Measurements from ENCODE around the gene DHDH. TPM values are rescaled to one million over a fixed set of nuclear protein-coding genes. Genes with fewer than 3 reads are reported as not detected.
A peak's percentile ranks its signal among the peaks of the same experiment; 100 is the strongest.

Gene DHDH
- total and polyA plus RNA-seq, 5 experiments from 2014 or later = 0.67 to 2.4 (median 2.0) TPM

DNA sequence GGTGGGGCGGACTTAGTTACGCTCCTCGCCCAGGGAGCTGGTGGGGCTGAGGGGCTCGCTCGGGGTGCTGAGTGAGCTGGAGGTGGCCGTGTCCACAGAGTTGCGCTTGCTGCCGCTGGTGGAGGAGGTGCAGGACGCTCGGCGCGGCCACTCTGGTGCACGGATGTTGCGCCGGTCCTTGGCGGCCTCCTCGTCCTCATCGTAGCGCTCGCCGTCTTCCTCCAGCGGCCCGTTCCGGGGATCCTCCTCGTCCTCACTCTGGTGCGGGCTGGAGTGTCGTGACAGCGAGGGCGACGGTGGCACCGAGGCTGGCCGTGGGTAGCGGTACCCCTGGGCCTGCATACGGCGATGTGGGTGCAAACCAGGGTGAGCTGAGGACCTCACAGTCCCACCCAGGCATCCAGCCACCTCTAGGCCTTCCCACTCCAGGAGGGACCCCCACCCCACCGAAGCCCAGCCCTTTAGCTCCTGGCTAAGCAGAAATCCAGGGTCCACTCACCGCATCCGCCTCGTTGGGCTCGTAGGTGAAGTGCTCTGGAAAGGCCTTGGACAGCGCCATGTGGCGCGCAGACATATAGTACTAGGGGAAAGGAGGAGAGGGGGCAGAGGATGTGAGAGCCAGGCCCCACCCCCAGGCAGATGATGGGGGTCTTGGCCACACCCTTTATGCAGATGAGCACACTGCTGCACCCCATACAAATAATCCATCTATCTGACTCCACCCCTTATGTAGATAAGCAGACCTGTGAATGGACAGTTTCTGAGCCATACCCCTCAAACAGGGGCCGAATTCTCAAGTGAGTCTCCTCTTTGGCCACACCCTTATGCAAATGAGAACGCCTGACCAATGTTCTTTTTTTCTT lies 36.0 kb downstream of the DHDH start:
- Mint-ChIP-seq H3K27ac (no peak overlapping the region), H3K4me3 (no peak overlapping the region), H3K4me1 (peaks cover 10 to 43% (median 35%) of the 10 kb centered on the region in 4 donors), H3K36me3 (peaks cover 0 to 48% (median 19%) of the 10 kb centered on the region in 3 donors), H3K27me3 (no peaks in the 10 kb centered on the region), H3K9me3 (no peaks in the 10 kb centered on the region)
- POLR2A ChIA-PET = interaction anchor here (0.6 to 1.7 kb wide), 6 partner anchors 8 to 181 kb away, joined by 3 to 8 read pairs (median 4); partner anchors contain the start of genes GYS1 and RUVBL2
- no peak for DNase-seq
- no peak for ATAC-seq

DNA sequence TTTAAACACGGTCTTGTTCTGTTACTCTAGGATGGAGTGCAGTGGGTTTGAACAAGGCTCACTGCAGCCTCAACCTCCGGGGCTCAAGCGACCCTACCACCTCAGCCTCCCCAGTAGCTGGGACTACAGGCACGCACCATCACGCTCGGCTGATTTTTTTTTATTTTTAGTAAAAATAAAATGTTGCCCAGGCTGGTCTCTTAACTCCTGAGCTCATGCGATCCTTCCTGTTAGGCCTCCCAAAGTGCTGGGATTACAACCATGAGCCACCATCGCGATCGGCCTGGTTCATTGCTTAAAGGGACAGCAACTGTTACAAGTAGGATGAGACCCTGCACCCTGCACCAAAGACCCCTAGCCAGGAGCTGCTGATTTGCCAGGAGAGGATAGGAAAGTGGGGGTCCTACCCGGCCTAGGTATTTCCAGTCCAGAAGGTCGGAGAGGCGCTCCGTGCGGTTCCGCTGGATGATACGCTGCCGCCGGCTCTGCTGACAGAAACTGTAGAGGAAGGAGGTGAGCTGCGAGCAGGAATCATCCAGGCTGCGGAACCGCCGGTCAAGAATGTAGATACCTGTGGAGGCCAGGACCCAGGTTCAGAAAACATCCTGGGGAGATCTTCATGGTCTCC lies 36.8 kb downstream of the DHDH start:
- no peaks in the 10 kb centered on the region for H3K9me3 Mint-ChIP-seq
- H3K4me3 Mint-ChIP-seq = no peak overlapping the region
- POLR2A ChIA-PET = interaction anchor here (0.6 to 1.7 kb wide), 10 partner anchors 9 to 182 kb away, joined by 3 to 9 read pairs (median 4); partner anchors contain the start of genes GYS1, PPP1R15A and RUVBL2
- DNase-seq (no peak), ATAC-seq (no peak)
- H3K27me3 Mint-ChIP-seq = no peaks in the 10 kb centered on the region
- peaks cover 7 to 35% (median 30%) of the 10 kb centered on the region in 4 donors for H3K4me1 Mint-ChIP-seq
- H3K36me3 Mint-ChIP-seq = peaks cover 0 to 48% (median 19%) of the 10 kb centered on the region in 3 donors
- H3K27ac Mint-ChIP-seq = no peak overlapping the region

DNA sequence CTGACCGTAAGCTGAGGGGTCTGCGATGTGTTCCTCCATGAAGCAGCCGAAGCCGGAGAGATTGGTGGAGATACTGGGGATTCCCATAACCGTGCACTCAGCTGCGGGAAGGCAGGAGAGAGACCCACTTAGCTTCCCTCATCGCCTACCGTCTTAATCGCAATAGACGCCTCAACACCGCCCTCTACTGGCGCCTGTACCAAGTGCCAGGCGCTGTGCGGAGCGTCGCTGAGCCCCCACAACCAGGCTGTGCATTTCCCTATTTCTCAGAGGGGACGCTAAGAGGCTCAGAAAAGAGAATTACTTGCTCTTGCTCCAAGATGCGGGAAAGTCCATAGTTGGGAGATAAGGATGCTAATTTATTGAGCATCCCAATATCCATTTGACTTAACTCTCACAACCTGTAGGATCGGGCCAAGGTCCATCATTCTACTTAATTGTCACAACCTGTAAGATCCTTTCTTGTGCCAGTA lies 37.5 kb downstream of the DHDH start:
- Mint-ChIP-seq H3K4me1 (peaks cover 2 to 29% (median 24%) of the 10 kb centered on the region in 4 donors), H3K4me3 (no peak overlapping the region), H3K36me3 (peaks cover 0 to 46% (median 17%) of the 10 kb centered on the region in 3 donors), H3K27me3 (no peaks in the 10 kb centered on the region), H3K27ac (peak overlapping the region in 1 of 10 donors; percentile 60), H3K9me3 (no peaks in the 10 kb centered on the region)
- peak; percentile 65 to 88 (median 80) for DNase-seq
- ATAC-seq = peak; percentile 88 to 96
- POLR2A ChIA-PET = interaction anchor here (0.6 to 1.7 kb wide), 8 partner anchors 9 to 183 kb away, joined by 3 to 9 read pairs (median 4); partner anchors contain the start of gene PPP1R15A

DNA sequence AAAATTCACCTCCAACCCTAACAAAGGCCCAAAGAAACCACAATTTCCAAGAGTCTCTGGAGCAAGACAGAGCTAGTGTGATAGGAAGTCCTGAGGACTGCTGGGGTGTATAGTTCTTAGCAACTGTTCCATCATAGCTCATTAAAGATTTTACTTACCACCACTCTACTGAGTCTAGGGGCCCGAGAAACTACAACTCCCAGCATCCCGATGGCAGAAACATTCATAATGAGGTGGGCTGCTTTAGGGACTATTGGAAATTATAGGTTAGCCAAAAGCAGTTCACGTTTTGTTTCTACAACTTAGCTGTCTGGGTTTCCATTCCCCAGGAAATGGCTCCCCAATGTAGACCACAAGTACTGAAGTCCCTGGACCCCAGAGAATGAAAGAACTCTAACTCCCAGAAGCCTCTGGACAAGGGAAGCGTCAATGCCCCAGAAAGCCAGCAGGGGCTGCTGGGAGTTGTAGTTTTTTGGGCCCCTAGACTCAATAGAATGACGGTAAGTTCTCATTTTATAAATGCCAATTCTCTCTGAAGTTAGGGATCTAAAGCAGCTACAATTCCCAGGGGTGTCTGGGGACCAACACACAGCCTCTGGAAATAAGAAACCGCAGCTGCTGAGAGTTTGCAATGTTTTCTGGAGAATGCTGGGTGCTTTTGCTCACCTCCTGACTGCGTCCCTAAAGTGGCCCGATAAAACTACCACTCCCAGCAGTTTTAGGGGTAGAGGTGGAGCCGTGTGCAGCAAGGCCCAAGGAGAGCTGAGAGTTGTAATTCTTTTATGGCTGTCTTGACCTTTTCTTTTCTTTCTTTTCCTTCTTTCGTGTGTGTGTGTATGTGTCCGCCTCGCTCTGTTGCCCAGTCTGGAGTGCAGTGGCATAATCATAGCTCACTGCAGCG lies 42.7 kb downstream of the DHDH start:
- no peaks in the 10 kb centered on the region for H3K27me3 Mint-ChIP-seq
- no peaks in the 10 kb centered on the region for H3K9me3 Mint-ChIP-seq
- H3K36me3 Mint-ChIP-seq = peaks cover 0 to 29% (median 4%) of the 10 kb centered on the region in 3 donors
- ATAC-seq = peak; percentile 80 to 90
- H3K4me1 Mint-ChIP-seq = peaks cover 0 to 3% (median 1%) of the 10 kb centered on the region in 4 donors
- peak in 5 of 10 donors; percentile 29 to 60 (median 46) for DNase-seq
- no peak overlapping the region for H3K4me3 Mint-ChIP-seq
- POLR2A ChIA-PET = interaction anchor here (1.0 to 3.0 kb wide), 3 partner anchors 11 to 17 kb away, joined by 4 to 29 read pairs (median 7); partner anchors contain the start of genes FTL, GYS1 and RUVBL2
- H3K27ac Mint-ChIP-seq = peak overlapping the region in 1 of 10 donors; percentile 61

DNA sequence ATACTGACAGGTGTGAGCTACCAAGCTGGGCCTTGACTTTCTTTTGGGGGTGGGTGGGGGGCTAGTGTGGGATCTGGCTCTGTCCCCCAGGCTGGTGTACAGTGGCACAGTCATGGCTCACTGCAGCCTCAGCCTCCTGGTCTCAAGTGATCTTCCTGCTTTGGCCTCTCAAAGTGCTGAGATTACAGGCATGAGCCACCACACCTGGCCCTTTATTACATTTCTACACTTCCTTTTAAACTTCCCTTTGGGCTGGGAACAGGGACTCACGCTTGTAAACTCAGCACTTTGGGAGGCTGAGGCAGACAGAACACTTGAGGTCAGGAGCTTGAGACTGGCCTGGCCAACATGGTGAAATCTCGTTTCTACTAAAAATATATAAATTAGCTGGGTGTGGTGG lies 43.6 kb downstream of the DHDH start:
- H3K27ac Mint-ChIP-seq = no peak overlapping the region
- H3K4me3 Mint-ChIP-seq = no peak overlapping the region
- H3K4me1 Mint-ChIP-seq = peaks cover 0 to 3% (median under 1%) of the 10 kb centered on the region in 4 donors
- DNase-seq (no peak), ATAC-seq (no peak)
- POLR2A ChIA-PET = interaction anchor here (1.0 to 3.0 kb wide), 3 partner anchors 12 to 16 kb away, joined by 4 to 29 read pairs (median 7); partner anchors contain the start of genes FTL, GYS1 and RUVBL2
- H3K27me3 Mint-ChIP-seq = no peaks in the 10 kb centered on the region
- H3K36me3 Mint-ChIP-seq = peaks cover 0 to 37% (median 5%) of the 10 kb centered on the region in 3 donors
- H3K9me3 Mint-ChIP-seq = no peaks in the 10 kb centered on the region

DNA sequence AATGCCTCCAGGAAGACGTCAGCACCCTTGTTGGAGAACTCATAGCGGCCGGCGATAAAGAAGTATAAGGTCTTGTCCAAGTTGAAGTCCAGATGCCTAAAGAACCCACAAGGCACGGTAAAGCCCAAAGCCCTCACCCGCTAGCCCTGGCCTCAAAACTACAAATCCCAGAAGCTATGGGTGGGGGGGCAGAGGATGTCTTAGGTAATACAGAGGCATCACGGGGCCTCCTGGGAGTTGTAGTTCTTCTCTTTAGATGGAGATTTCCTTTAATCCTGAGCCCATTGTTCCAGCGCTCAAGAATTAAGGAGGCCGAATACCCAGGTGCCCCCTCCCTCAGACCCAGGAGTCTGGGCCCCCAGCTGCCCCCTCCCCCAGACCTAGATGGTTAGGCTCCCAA lies 48.8 kb downstream of the DHDH start:
- Mint-ChIP-seq H3K36me3 (peaks cover 0 to 45% (median 3%) of the 10 kb centered on the region in 3 donors), H3K27me3 (no peaks in the 10 kb centered on the region), H3K4me3 (no peak overlapping the region), H3K9me3 (no peaks in the 10 kb centered on the region), H3K4me1 (peaks cover 0 to 2% (median 0%) of the 10 kb centered on the region in 4 donors), H3K27ac (no peak overlapping the region)
- POLR2A ChIA-PET = interaction anchor here (0.6 to 1.2 kb wide), 3 partner anchors 11 to 108 kb away, joined by 3 to 5 read pairs (median 3); partner anchors contain the start of genes GYS1 and RUVBL2
- ATAC-seq (peak in 1 of 2 donors; percentile 48), DNase-seq (no peak)

DNA sequence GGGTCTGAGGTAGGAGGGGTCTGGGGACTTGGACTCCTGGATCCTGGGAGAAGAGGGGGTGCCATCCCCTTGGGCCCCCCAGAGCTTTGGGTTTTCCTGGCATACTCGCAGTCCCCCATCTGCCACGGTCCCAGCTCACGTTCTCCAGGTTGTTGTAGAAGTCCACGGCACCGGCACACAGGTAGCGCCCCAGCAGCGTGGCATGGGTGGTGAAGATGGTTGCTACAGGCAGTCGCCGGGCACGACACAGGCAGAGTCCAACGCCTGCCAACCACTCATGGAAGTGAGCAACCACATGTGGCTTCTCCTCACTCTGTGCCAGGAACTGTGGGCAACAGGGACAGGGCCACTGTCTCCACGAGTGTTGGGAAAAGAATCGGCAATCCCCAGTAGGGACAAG lies 52.2 kb downstream of the DHDH start:
- Mint-ChIP-seq H3K4me3 (no peak overlapping the region), H3K9me3 (no peaks in the 10 kb centered on the region), H3K27ac (no peak overlapping the region), H3K4me1 (peaks cover 3 to 12% (median 7%) of the 10 kb centered on the region in 4 donors), H3K36me3 (peaks cover 0 to 54% (median 3%) of the 10 kb centered on the region in 3 donors), H3K27me3 (no peaks in the 10 kb centered on the region)
- no peak for ATAC-seq
- DNase-seq = no peak
- POLR2A ChIA-PET = no interaction called here

DNA sequence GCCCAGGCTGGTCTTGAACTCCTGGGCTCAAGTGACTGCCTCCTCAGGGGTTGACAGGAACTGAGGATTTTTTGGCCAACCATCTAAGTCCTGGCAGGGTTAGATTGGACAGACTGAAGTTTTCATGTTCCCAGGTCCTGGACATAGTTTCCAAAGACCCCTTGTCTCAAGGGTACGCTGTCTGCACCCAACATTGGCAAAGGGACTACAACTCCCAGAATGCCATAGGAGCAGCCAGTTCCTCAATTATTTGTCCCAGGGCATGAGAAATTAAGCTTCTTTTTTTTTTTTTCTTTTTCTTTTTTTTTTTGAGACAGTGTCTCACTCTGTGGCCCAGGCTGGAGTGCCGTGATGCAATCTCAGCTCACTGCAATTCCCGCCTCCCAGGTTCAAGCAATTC lies 52.7 kb downstream of the DHDH start:
- ATAC-seq (no peak), DNase-seq (no peak)
- no peaks in the 10 kb centered on the region for H3K27me3 Mint-ChIP-seq
- H3K27ac Mint-ChIP-seq = no peak overlapping the region
- H3K36me3 Mint-ChIP-seq = peaks cover 0 to 50% (median 3%) of the 10 kb centered on the region in 3 donors
- peaks cover 3 to 16% (median 11%) of the 10 kb centered on the region in 4 donors for H3K4me1 Mint-ChIP-seq
- POLR2A ChIA-PET = interaction anchor here (0.7 kb wide), 1 partner anchor 1742 kb away, joined by 4 read pairs; no protein-coding TSS in a partner anchor
- H3K4me3 Mint-ChIP-seq = no peak overlapping the region
- H3K9me3 Mint-ChIP-seq = no peaks in the 10 kb centered on the region

DNA sequence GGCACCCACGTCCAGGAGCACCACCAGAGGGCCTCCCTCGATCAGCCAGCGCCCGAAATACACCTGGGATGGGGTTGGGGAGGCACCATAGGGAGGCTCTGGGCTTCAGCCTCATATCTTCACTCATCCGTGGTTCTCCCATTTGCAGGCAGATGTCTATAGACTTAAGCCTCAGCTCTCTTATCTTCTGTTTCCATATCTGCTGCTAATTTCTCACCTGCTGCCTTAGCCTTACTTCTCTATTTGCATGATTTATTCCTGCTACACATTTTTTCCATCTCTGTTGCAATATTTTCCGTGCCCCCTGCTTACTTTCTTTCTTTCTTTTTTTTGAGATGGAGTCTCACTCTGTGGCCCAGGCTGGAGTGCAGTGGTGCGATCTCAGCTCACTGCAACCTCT lies 53.8 kb downstream of the DHDH start:
- peaks cover 0 to 39% (median 0%) of the 10 kb centered on the region in 3 donors for H3K36me3 Mint-ChIP-seq
- POLR2A ChIA-PET = no interaction called here
- peaks cover 9 to 21% (median 19%) of the 10 kb centered on the region in 4 donors for H3K4me1 Mint-ChIP-seq
- H3K27me3 Mint-ChIP-seq = no peaks in the 10 kb centered on the region
- H3K4me3 Mint-ChIP-seq = no peak overlapping the region
- DNase-seq = no peak
- peak overlapping the region in 1 of 10 donors; percentile 45 for H3K27ac Mint-ChIP-seq
- ATAC-seq = no peak
- H3K9me3 Mint-ChIP-seq = no peaks in the 10 kb centered on the region

DNA sequence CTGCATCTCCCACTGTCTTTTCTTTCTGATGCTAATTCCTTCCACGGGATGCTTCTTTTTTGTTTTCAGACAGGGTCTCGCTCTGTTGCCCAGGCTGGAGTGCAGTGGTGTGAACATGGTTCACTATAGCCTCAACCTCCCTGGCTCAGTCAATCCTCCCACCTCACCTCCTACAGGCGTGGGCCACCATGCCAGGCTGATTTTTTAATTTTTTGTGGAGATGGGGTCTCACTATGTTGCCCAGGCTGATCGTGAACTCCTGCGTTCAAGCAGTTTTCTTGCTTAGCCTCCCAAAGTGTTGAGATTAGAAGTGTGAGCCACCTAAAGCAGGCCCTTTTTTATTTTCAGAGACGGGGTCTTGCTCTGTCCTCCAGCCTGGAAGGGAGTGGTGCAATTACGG lies 54.8 kb downstream of the DHDH start:
- peaks cover 0 to 33% (median 0%) of the 10 kb centered on the region in 3 donors for H3K36me3 Mint-ChIP-seq
- no peaks in the 10 kb centered on the region for H3K27me3 Mint-ChIP-seq
- H3K9me3 Mint-ChIP-seq = no peaks in the 10 kb centered on the region
- POLR2A ChIA-PET = interaction anchor here (0.5 kb wide), 1 partner anchor 660 kb away, joined by 5 read pairs; no protein-coding TSS in a partner anchor
- peak overlapping the region in 2 of 10 donors; percentile 21 to 43 for H3K27ac Mint-ChIP-seq
- H3K4me3 Mint-ChIP-seq = no peak overlapping the region
- peaks cover 16 to 29% (median 21%) of the 10 kb centered on the region in 4 donors for H3K4me1 Mint-ChIP-seq
- no peak for ATAC-seq
- no peak for DNase-seq

DNA sequence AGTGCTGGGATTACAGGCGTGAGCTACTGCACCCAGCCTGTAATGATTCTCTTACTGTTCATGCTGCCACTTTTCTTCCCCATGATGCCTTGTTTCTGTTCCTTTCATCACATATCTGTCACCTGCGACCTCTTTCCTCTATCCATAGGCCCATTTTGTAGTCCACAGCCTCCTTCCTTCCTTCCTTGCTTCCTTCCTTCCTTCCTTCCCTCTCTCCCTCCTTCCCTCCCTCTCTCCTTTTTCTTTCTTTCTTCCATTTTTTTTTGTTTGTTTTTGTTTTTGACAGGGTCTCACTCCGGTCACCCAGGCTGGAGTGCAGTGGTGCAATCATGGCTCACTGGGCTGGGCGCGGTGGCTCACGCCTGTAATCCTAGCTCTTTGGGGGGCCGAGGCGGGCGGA lies 55.4 kb downstream of the DHDH start:
- H3K9me3 Mint-ChIP-seq = no peaks in the 10 kb centered on the region
- ATAC-seq = no peak
- peaks cover 0 to 32% (median 0%) of the 10 kb centered on the region in 3 donors for H3K36me3 Mint-ChIP-seq
- peaks cover 21 to 34% (median 24%) of the 10 kb centered on the region in 4 donors for H3K4me1 Mint-ChIP-seq
- POLR2A ChIA-PET = interaction anchor here (0.5 kb wide), 1 partner anchor 660 kb away, joined by 5 read pairs; no protein-coding TSS in a partner anchor
- no peak overlapping the region for H3K4me3 Mint-ChIP-seq
- DNase-seq = no peak
- H3K27me3 Mint-ChIP-seq = no peaks in the 10 kb centered on the region
- no peak overlapping the region for H3K27ac Mint-ChIP-seq

Data from naive thymus-derived CD8-positive, alpha-beta T cell (primary cell).